Epithelial cell of proximal tubule (primary cell): Measurements from ENCODE around the gene LRIG2. TPM values are rescaled to one million over a fixed set of nuclear protein-coding genes. Genes with fewer than 3 reads are reported as not detected.
A peak's percentile ranks its signal among the peaks of the same experiment; 100 is the strongest.
"Not testable (repeated sequence)": the region's sequence is repeated elsewhere in the genome, so short reads cannot be mapped to it uniquely, and the experiment has no call there.

ENCODE experiments used
- DNase-seq: peaks from one replicate; pipeline ENCODE4 v3.0.0-alpha.2; 2011; ENCODE audit warnings: low read depth
- H3K4me3 ChIP-seq: 2 replicates; pipeline ENCODE4 v1.5.1; 2011; ENCODE audit warnings: low read depth, mild to moderate bottlenecking, low read length
- total RNA-seq: library from RNA; depleted of rRNA; stranded (reverse); fragments of >200 nt; gene quantifications from 2 replicates; pipeline ENCODE4 v1.2.3, GENCODE V29; 2015
- TF ChIP-seq, protein P1 (sequence below): conservative IDR thresholded peaks from 2 replicates; pipeline ENCODE4 v1.5.1; 2012; ENCODE audit warnings: low read depth, mild to moderate bottlenecking, low read length

Gene LRIG2
- total RNA-seq, 1 donor from 2014 or later, result 3.9 TPM

DNA sequence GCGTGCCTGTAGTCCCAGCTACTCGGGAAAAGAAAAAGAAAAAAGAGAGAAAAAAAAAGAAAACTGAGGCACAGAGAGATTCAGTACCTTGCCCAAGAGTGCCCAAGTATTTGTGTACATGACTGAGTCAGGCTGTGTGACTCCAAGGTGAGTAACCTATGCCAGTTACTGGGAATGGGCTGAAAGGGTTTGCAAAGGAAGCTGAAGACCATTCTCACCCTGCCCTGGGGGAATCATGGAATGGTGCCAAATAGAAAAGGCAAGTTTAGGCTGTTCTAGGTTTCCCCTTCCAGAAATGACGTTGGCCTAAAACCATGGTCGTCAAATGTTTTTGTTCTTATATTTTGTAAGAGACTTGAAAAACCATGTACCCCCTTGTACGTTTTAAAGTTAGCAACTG, 37.9 kb upstream of the LRIG2 start:
- H3K4me3 ChIP-seq, result no peak overlapping the region
- TF ChIP-seq, protein P1, sequence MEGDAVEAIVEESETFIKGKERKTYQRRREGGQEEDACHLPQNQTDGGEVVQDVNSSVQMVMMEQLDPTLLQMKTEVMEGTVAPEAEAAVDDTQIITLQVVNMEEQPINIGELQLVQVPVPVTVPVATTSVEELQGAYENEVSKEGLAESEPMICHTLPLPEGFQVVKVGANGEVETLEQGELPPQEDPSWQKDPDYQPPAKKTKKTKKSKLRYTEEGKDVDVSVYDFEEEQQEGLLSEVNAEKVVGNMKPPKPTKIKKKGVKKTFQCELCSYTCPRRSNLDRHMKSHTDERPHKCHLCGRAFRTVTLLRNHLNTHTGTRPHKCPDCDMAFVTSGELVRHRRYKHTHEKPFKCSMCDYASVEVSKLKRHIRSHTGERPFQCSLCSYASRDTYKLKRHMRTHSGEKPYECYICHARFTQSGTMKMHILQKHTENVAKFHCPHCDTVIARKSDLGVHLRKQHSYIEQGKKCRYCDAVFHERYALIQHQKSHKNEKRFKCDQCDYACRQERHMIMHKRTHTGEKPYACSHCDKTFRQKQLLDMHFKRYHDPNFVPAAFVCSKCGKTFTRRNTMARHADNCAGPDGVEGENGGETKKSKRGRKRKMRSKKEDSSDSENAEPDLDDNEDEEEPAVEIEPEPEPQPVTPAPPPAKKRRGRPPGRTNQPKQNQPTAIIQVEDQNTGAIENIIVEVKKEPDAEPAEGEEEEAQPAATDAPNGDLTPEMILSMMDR, result no peak
- DNase-seq, result no peak

DNA sequence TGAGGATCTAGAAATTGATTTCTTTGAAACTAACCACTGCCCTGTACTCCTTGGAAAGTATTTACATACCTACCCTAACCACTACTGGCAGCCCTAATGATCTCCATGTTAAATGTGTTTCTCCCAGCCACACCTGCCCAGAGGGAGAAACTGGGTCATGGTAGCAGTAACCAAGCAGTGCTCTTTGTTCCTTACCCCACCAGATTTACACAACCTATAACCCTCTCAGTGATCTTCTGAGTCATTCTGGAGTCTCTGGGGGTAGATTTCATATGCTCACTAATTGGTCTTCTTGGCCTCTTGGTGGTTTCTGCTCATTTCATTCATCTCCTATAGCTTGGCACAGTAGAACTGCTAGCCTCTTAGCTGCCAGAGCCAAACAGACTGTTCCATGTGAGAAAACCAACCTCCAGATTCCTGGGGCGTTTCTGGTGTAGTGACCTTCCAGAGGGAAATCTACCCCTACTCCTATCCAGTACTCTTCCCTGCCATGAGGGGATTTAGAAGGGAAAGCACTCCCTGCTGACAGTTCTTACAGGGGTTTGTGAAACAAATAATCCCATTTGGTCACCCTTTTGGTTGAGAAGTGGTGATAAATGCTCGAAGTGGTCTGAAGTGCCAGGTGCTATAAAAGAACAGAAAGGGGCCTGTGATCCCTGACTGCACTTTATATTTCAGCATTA, 36.2 kb upstream of the LRIG2 start:
- TF ChIP-seq, protein P1, result no peak
- no peak overlapping the region for H3K4me3 ChIP-seq
- no peak for DNase-seq

DNA sequence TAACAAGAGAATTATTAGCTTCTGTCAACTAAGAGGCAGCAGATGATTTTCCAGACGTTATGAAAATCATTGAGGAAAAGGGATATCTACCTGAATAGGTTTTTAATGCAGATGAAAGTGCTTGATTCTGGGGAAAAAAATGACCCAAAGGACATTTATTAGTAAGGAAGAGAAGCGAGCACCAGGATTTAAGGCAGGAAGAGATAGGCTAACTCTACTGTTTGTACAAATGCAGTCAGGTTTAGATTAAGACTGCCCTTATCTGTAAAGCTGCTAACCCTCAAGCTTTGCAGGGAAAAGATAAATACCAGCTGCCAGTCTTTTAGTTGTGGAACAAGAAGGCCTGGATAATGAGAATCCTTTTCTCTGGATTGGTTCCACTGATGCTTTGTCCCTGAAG, 33.0 kb upstream of the LRIG2 start:
- no peak overlapping the region for H3K4me3 ChIP-seq
- DNase-seq, result no peak
- TF ChIP-seq, protein P1, result no peak

DNA sequence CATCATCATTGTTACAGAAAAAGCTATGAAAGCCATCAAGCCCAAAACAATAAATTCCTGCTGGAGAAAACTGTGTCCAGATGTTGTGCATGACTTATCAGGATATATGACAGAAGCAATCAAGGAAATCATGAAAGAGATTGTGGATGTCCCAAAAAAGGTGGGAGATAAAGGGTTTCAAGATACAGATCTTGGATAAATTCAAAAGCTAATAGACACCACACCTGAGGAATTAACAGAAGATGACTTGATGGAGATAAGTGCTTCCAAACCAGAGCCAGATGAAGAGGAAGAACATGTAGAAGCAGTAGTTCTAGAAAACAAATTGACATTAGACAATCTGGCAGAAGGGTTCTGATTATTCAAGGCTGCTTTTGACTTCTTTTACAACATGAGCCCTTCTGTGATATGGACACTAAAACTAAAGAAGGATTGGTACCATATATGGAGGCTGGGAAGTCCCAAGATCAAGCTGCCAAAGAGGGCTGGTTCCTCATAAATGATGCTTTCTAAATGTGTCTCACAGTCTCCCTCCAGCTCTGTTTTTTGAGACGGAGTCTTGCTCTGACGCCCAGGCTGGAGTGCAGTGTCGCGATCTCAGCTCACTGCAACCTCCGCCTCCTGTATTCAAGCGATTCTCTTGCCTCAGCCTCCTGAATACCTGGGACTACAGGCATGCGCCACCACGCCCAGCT, 32.1 kb upstream of the LRIG2 start:
- TF ChIP-seq, protein P1, result no peak
- no peak for DNase-seq
- no peak overlapping the region for H3K4me3 ChIP-seq

DNA sequence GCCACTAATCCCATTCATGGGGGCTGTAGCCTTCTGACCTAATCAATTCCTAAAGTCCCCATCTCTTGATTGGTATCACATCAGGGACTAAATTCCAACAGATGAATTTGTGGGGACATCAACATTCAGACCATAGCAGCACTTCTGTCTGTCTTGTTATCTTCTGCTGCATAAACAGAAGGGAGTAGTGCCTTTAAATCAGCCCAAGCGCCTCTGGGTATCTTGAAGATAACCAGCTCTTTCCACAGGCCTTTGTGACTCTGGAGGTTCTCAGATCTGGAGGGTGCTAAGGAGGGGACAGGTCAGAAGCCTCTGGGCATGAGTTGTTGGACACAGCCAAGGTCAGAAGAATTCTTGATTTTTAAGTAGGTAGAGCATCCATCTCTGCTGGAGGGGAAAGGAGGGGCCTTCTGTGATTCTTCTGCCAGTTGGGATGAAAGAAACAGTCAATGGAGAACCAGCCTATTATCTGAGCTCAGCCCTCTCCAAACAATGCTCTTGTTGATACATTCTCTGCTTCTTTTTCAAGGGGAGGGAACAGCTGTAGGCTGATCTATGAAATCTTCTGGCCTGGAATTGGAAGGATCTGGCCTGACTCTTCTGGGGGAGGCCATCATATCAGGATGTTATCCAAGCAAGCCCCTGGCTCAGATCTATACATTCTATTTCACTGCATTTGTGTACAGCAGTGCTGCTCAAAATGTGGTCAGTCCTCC, 31.3 kb upstream of the LRIG2 start:
- DNase-seq, result no peak
- no peak overlapping the region for H3K4me3 ChIP-seq
- TF ChIP-seq, protein P1, result no peak

DNA sequence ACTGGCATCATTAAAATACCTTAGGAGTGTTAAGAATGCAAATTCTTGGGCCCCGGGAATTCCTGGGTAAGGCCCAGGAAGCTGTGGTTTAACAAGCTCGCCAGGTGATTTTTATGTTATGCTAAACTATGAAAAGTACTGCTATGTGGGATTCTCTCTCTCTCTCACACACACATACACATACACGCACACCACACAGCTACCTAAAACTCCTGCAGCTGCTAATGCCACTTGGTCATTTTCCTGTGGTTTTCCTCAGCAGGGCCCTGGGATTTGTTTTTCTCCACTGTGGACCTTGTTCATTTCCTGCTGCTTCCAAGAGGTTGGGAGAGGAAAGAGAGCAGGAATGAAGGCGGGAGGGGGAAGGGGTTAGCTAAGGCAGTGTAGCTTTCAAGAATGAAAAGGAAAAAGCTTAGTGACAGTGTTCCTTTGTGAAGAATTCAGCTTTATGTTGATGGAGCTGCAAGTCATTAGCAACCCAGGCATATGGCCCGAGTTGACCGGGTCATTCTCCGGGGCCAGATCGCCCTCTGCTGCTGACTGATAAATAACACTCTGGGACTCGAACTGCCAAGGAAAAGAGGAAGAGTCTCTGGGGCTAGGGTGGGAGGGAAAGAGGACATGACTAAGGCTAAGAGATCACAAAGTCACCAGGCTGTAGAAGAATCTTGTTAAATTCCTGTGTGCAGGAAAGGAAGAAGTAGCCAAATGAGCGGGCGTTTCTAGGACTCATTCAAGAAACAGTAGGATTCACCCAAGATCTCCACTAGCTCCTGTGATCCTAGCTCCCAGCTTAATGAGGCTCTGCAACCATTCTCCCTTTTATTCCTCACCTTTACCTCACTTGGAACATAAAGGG, 30.5 kb upstream of the LRIG2 start:
- no peak overlapping the region for H3K4me3 ChIP-seq

DNA sequence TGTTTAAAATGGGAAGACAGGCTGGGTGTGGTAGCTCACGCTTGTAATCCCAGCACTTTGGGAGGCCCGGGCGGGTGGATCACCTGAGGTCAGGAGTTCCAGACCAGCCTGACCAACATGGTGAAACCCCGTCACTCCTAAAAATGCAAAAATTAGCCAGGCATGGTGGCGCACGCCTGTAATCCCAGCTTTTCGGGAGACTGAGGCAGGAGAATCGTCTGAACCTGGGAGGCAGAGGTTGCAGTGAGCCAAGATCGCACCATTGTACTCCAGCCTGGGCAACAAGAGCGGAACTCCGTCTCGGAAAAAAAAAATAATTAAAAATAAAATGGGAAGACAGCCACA, 29.9 kb upstream of the LRIG2 start:
- not testable (repeated sequence) for DNase-seq, H3K4me3 ChIP-seq

More for the DNA sequence above, 30.5 kb upstream of the LRIG2 start:
- TF ChIP-seq, protein P1, result peak; percentile 63
- DNase-seq, result peak; percentile 67
